IMR-90 (cell line): Measurements from ENCODE around the gene KCNJ10. TPM values are rescaled to one million over a fixed set of nuclear protein-coding genes. Genes with fewer than 3 reads are reported as not detected.

ENCODE experiments used
- ATAC-seq: fragments of 200-7000 bp; cut with Tn5 transposase; 2 replicates; pipeline ENCODE4 v1.9.1; 2020; ENCODE audit warnings: low read depth, mild to moderate bottlenecking, moderate library complexity
- BruUV-seq: library from RNA; stranded (reverse); fragments of 400-500 nt; replicated peaks from 2 replicates; lab custom pipeline; 2021; lab: Mats Ljungman, UMichigan
- CTCF ChIA-PET: fragments of 300-600 bp; formaldehyde crosslinking; extraction: SDS; loops from one replicate; lab custom pipeline; 2021; ENCODE audit warnings: antibody characterized with exemption; lab: Yijun Ruan, JAX
- POLR2A ChIA-PET: fragments of 300-600 bp; sonication (Branson Sonifier 250); formaldehyde crosslinking; loops from one replicate; lab custom pipeline; 2022; ENCODE audit warnings: antibody characterized with exemption; ENCODE audit not compliant: unreplicated experiment; lab: Charles Lee
- DNase-seq: peaks from one replicate; pipeline ENCODE4 v3.0.0; 2013
- H2AFZ ChIP-seq: replicated peaks from 2 replicates; pipeline ENCODE3; 2013; ENCODE audit warnings: low read length, mild to moderate bottlenecking; ENCODE audit not compliant: poor library complexity
- H2AK5ac ChIP-seq: 2 replicates; pipeline ENCODE4 v1.6.1; 2013; ENCODE audit warnings: low read depth, low read length, inconsistent platforms
- H2AK9ac ChIP-seq: replicated peaks from 2 replicates; pipeline ENCODE3; 2013; ENCODE audit warnings: mild to moderate bottlenecking, low read depth, low read length, moderate library complexity; ENCODE audit not compliant: poor library complexity
- H2BK120ac ChIP-seq: 2 replicates; pipeline ENCODE4 v1.6.1; 2013; ENCODE audit warnings: low read depth, low read length, inconsistent platforms
- H2BK15ac ChIP-seq: 3 replicates; pipeline ENCODE4 v1.6.1; 2013; ENCODE audit warnings: low read depth, low read length, inconsistent platforms
- H2BK20ac ChIP-seq: 2 replicates; pipeline ENCODE4 v1.6.1; 2013; ENCODE audit warnings: low read depth, mild to moderate bottlenecking, inconsistent platforms, low read length, moderate library complexity
- H2BK5ac ChIP-seq: 2 replicates; pipeline ENCODE4 v1.6.1; 2013; ENCODE audit warnings: mild to moderate bottlenecking, low read depth, low read length, inconsistent platforms; ENCODE audit not compliant: poor library complexity, severe bottlenecking
- H3K14ac ChIP-seq: replicated peaks from 2 replicates; pipeline ENCODE4 v1.6.1; 2013; ENCODE audit warnings: low read depth, low read length, inconsistent platforms
- H3K18ac ChIP-seq: 2 replicates; pipeline ENCODE4 v1.6.1; 2013; ENCODE audit warnings: low read depth, low read length, control low read depth
- H3K23ac ChIP-seq: 2 replicates; pipeline ENCODE4 v1.6.1; 2013; ENCODE audit warnings: low read depth, low read length, inconsistent platforms
- H3K27ac ChIP-seq: 2 replicates; pipeline ENCODE4 v1.5.1; 2013; ENCODE audit warnings: mild to moderate bottlenecking, control low read depth, low read length; ENCODE audit not compliant: insufficient read depth
- H3K27me3 ChIP-seq: 2 replicates; pipeline ENCODE4 v1.6.1; 2013; ENCODE audit warnings: low read length; ENCODE audit not compliant: control insufficient read depth, insufficient read depth
- H3K36me3 ChIP-seq: 2 replicates; pipeline ENCODE4 v1.6.1; 2013; ENCODE audit warnings: low read length, mixed read lengths; ENCODE audit not compliant: control insufficient read depth, insufficient read depth
- H3K4ac ChIP-seq: 2 replicates; pipeline ENCODE4 v1.6.1; 2013; ENCODE audit warnings: low read depth, low read length, inconsistent platforms
- H3K4me1 ChIP-seq: 2 replicates; pipeline ENCODE4 v1.6.1; 2013; ENCODE audit warnings: low read length, mixed read lengths; ENCODE audit not compliant: control insufficient read depth, insufficient read depth
- H3K4me2 ChIP-seq: 2 replicates; pipeline ENCODE4 v1.6.1; 2013; ENCODE audit warnings: low read depth, mild to moderate bottlenecking, control low read depth, low read length, moderate library complexity
- H3K4me3 ChIP-seq: 2 replicates; pipeline ENCODE4 v1.5.1; 2013; ENCODE audit warnings: low read depth, mild to moderate bottlenecking, control low read depth, low read length, moderate library complexity; ENCODE audit not compliant: insufficient read depth
- H3K56ac ChIP-seq: 2 replicates; pipeline ENCODE4 v1.6.1; 2013; ENCODE audit warnings: low read length, inconsistent platforms; ENCODE audit not compliant: insufficient read depth; ENCODE audit errors: extremely low read depth
- H3K79me1 ChIP-seq, 2 experiments: 2 replicates each; pipeline ENCODE4 v1.6.1; 2013; ENCODE audit warnings: low read length in 2 of 2, inconsistent platforms in 1 of 2, low read depth in 1 of 2
- H3K9ac ChIP-seq: 2 replicates; pipeline ENCODE4 v1.6.1; 2013; ENCODE audit warnings: low read depth, low read length, control low read depth
- H3K9me1 ChIP-seq: 2 replicates; pipeline ENCODE4 v1.6.1; 2013; ENCODE audit warnings: low read length, inconsistent platforms; ENCODE audit not compliant: insufficient read depth
- H3K9me3 ChIP-seq: 2 replicates; pipeline ENCODE4 v1.6.1; 2013; ENCODE audit warnings: low read length; ENCODE audit not compliant: control insufficient read depth, insufficient read depth
- H4K20me1 ChIP-seq: 2 replicates; pipeline ENCODE4 v1.6.1; 2013; ENCODE audit warnings: low read length, inconsistent platforms; ENCODE audit not compliant: insufficient read depth
- H4K5ac ChIP-seq: 2 replicates; pipeline ENCODE4 v1.6.1; 2013; ENCODE audit warnings: mild to moderate bottlenecking, low read depth, low read length, control low read depth
- H4K8ac ChIP-seq, 2 experiments: 2 replicates each; pipeline ENCODE4 v1.6.1; 2013; ENCODE audit warnings: low read depth in 2 of 2, low read length in 2 of 2, control low read depth in 1 of 2, inconsistent platforms in 1 of 2
- H4K91ac ChIP-seq: 2 replicates; pipeline ENCODE4 v1.6.1; 2013; ENCODE audit warnings: low read depth, low read length, inconsistent platforms; ENCODE audit not compliant: insufficient read depth
- RCOR1 ChIP-seq: IDR thresholded peaks from 2 replicates; pipeline ENCODE4 v1.6.1; 2012; ENCODE audit warnings: mild to moderate bottlenecking, low read length, improper control_type of control experiment; ENCODE audit not compliant: insufficient replicate concordance
- WGBS, 2 experiments: methylation state at CpG; one replicate each; pipeline versions ENCODE4 v1.1.5 to v1.1.7; 2013; ENCODE audit warnings: missing lambda C conversion rate in 2 of 2; ENCODE audit not compliant: insufficient read length in 1 of 2; ENCODE audit errors: extremely low coverage in 2 of 2; 5-methylcytosine and 5-hydroxymethylcytosine counted together
- dilution Hi-C: fragments of 300-500 bp; cut with HindIII; formaldehyde crosslinking; loops from one replicate; pipeline ENCODE4 v1.14.3; 2018; ENCODE audit warnings: low sequenced_read_pairs; ENCODE audit not compliant: unreplicated experiment
- in situ Hi-C: fragments of 300-500 bp; cut with MboI; formaldehyde crosslinking; loops from 3 replicates; pipeline ENCODE4 v1.14.3; 2019; ENCODE audit warnings: low sequenced_read_pairs, inconsistent platforms, mixed read lengths
- intact Hi-C: fragments of 100-400 bp; cut with micrococcal nuclease; formaldehyde crosslinking; loops from 2 replicates; pipeline ENCODE4 v1.10.0; 2022
- polyA plus RNA-seq, 3 experiments: library from polyadenylated mRNA; depleted of rRNA; stranded (reverse); fragments of >200 nt; gene quantifications; 2 replicates each; pipeline ENCODE4 v1.2.3, GENCODE V29; 2012; ENCODE audit warnings: low replicate concordance in 1 of 3
- total RNA-seq: library from RNA; depleted of rRNA; stranded (reverse); fragments of >200 nt; gene quantifications from 2 replicates; pipeline ENCODE4 v1.2.3, GENCODE V29; 2012

KCNJ10 gene
- total and polyA plus RNA-seq, 2 of the 4 experiments (the other 2 are of a cell fraction), result not detected

DNA sequence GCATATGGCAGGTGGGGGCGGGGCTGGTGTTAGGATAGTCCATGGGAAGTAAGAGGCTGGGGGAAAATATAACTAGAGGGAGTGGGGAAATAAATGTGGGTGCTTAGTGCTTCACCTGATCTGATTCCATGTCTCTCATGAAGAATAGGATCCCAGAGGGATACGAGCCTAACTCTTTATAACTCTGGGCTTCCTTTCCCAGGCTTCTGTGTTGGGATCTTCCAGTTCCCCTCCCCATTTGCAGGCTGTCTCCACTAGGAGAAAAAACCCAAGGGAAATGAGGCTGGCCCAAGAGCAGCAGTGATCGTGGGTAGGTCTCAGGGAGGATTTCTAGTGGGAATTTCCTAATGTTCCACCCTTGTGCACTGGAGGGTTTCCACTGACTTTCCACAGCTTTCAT lies 13.0 kb upstream of the KCNJ10 start:
- no peak overlapping the region for H3K4me3 ChIP-seq
- H4K91ac ChIP-seq, result no peak overlapping the region
- peaks cover 60% of the 10 kb centered on the region for H3K27me3 ChIP-seq
- no peak overlapping the region for H2BK5ac ChIP-seq
- WGBS, 2 experiments, result no CpG with 5 or more reads among the region's 3 CpGs
- H3K18ac ChIP-seq, result no peak overlapping the region
- peaks cover 3% of the 10 kb centered on the region; the same call in 1 of the 2 replicates for H3K4me1 ChIP-seq
- no TSS peak for BruUV-seq
- no peak overlapping the region for H3K4ac ChIP-seq
- H4K5ac ChIP-seq, result no peak overlapping the region
- dilution Hi-C loops, result no loop called here
- H3K23ac ChIP-seq, result no peak overlapping the region
- H4K20me1 ChIP-seq, result no peaks in the 10 kb centered on the region
- no peak for TF ChIP-seq RCOR1
- in situ Hi-C loops, result no loop called here
- no peak overlapping the region for H2AFZ ChIP-seq
- H3K27ac ChIP-seq, result no peak overlapping the region
- no peaks in the 10 kb centered on the region; the same call in none of the 2 replicates for H3K9me3 ChIP-seq
- no peak overlapping the region for H2AK5ac ChIP-seq
- H3K79me1 ChIP-seq, result no peaks in the 10 kb centered on the region
- no peak overlapping the region for H3K14ac ChIP-seq
- ChIA-PET CTCF (interaction anchor here (1.7 kb wide), 1 partner anchor 36 kb away, joined by 6 read pairs; no protein-coding TSS in a partner anchor), POLR2A (no interaction called here)
- DNase-seq, result no peak
- H2AK9ac ChIP-seq, result no peak overlapping the region
- H4K8ac ChIP-seq, result no peak overlapping the region
- no peak overlapping the region for H2BK20ac ChIP-seq
- intact Hi-C loops, result no loop called here
- H2BK120ac ChIP-seq, result no peak overlapping the region
- no peaks in the 10 kb centered on the region for H3K9me1 ChIP-seq
- ATAC-seq, result no peak
- no peak overlapping the region for H3K56ac ChIP-seq
- H3K9ac ChIP-seq, result no peak overlapping the region
- no peak overlapping the region for H2BK15ac ChIP-seq
- no peaks in the 10 kb centered on the region for H3K36me3 ChIP-seq
- H3K4me2 ChIP-seq, result no peak overlapping the region
